ENCODE data around the gene C16orf46. TPM values are rescaled to one million over a fixed set of nuclear protein-coding genes. Genes with fewer than 3 reads are reported as not detected.

C16orf46 gene
- polyA plus RNA-seq, 1 of the 3 experiments (the other 2 are of a cell fraction), result 1.5 TPM

- TF ChIP-seq REST (IDR thresholded peaks at IDR 0.05; ENCODE audit: low read depth, low read length) (no peak), RFX5 (IDR thresholded peaks at IDR 0.05; ENCODE audit: low read length) (no peak), EP300 (IDR thresholded peaks at IDR 0.05; ENCODE audit: borderline replicate concordance in 1 of 2, low read depth in 1 of 2, low read length in 1 of 2) (no peak)
Measured at GRCh38 chr16:81012974-81013373, 64.1 kb downstream of the C16orf46 start (continued).

Small RNAs within 50 kb of the gene (small RNA-seq; reads per million reads assigned to genes)
- gene AC092718.3, result 0 reads per million in 7 experiments
- 0 reads per million in 7 experiments for gene RNU6-1191P

Other genes starting within 250 kb of the C16orf46 start
- gene CMC2, start 70.4 kb downstream of the C16orf46 start, polyA plus RNA-seq (2012; rRNA removed), result 121 and 135 TPM in 2 replicates
- gene CENPN, start 70.0 kb downstream of the C16orf46 start, polyA plus RNA-seq (2012; rRNA removed), result 13.9 and 35.3 TPM in 2 replicates
- gene ATMIN, start 41.4 kb downstream of the C16orf46 start, polyA plus RNA-seq (2012; rRNA removed), result 15.3 and 20.4 TPM in 2 replicates
- gene GCSH, start 19.2 kb upstream of the C16orf46 start, polyA plus RNA-seq (2012; rRNA removed), result 20.7 and 21.6 TPM in 2 replicates
- gene BCO1, start 161.5 kb upstream of the C16orf46 start, polyA plus RNA-seq (2012; rRNA removed), result 0.02 TPM in 1 of 2 replicates, not detected in the other
- 0.79 and 0.99 TPM in 2 replicates for gene GAN, start 237.7 kb upstream of the C16orf46 start, polyA plus RNA-seq (2012; rRNA removed)

Measured in SK-N-SH (cell line).